Upper lobe of left lung (tissue), 6 donors: Measurements from ENCODE around the gene RTL10. TPM values are rescaled to one million over a fixed set of nuclear protein-coding genes. Genes with fewer than 3 reads are reported as not detected.

Source experiments
- ATAC-seq, 2 donors: fragments of 200-7000 bp; cut with Tn5 transposase; one replicate each; pipeline ENCODE4 v1.9.1; 2022; ENCODE audit warnings: mild to moderate bottlenecking in 2 of 2, moderate library complexity in 2 of 2; ENCODE audit not compliant: low FRiP score in 2 of 2
- DNase-seq, 2 donors: peaks; one replicate each; pipeline ENCODE4 v3.0.0-alpha.2; 2019 to 2020
- H3K27ac ChIP-seq, 4 donors: fragments of 200-600 bp; sonication (generic); one replicate each; pipeline ENCODE4 v1.5.1; 2016 to 2019
- H3K27me3 ChIP-seq, 4 donors: fragments of 200-600 bp; sonication (generic); one replicate each; pipeline ENCODE4 v1.5.1; 2017 to 2019
- H3K36me3 ChIP-seq, 4 donors: fragments of 200-600 bp; sonication (generic); one replicate each; pipeline ENCODE4 v1.5.1; 2016 to 2019
- H3K4me1 ChIP-seq, 4 donors: fragments of 200-600 bp; sonication (generic); one replicate each; pipeline ENCODE4 v1.5.1; 2018 to 2019
- H3K4me3 ChIP-seq, 4 donors: fragments of 200-600 bp; sonication (generic); one replicate each; pipeline ENCODE4 v1.5.1; 2017 to 2019; ENCODE audit warnings: mild to moderate bottlenecking in 2 of 4, moderate library complexity in 1 of 4
- H3K9me3 ChIP-seq, 4 donors: fragments of 200-600 bp; sonication (generic); one replicate each; pipeline ENCODE4 v1.5.1; 2018 to 2019
- EP300 ChIP-seq, 4 donors: sonication (generic); formaldehyde crosslinking; IDR thresholded peaks; one replicate each; pipeline ENCODE4 v1.5.1; 2017; ENCODE audit warnings: antibody characterized with exemption in 4 of 4, control low read depth in 2 of 4
- POLR2A ChIP-seq, 4 donors: fragments of 450-650 bp; IDR thresholded peaks; one replicate each; pipeline ENCODE4 v1.5.1; 2016 to 2017; ENCODE audit warnings: antibody characterized with exemption in 4 of 4, mild to moderate bottlenecking in 2 of 4
- POLR2AphosphoS5 ChIP-seq, 2 donors: sonication (generic); formaldehyde crosslinking; IDR thresholded peaks; one replicate each; pipeline ENCODE4 v1.5.1; 2017; ENCODE audit warnings: antibody characterized with exemption in 2 of 2
- WGBS, 2 donors: methylation state at CpG; one replicate each; pipeline ENCODE4 v1.1.5; 2017 to 2018; 5-methylcytosine and 5-hydroxymethylcytosine counted together
- total RNA-seq, 6 donors: library from RNA; depleted of rRNA in 4 of 6; stranded (reverse); fragments of >200 nt in 4 of 6; gene quantifications; one replicate each; pipeline versions ENCODE4 v1.1.0 to v1.2.1, GENCODE V29; 2016 to 2021
- TF ChIP-seq, protein P1 (sequence below), 6 experiments: fragments of 450-650 bp in 4 of 6; fragments of 200-600 bp in 2 of 6; sonication (generic) in 2 of 6; IDR thresholded peaks; one replicate each; pipeline ENCODE4 v1.5.1; 2016 to 2019; ENCODE audit warnings: antibody characterized with exemption in 6 of 6
- donor health status: DM: no; HTN: no; CAD: no; lungs with moderate emphysema.
- donor health status: DM: no; HTN: yes; CAD: no; lungs with severe emphysema.

Gene RTL10
- total RNA-seq, 6 donors from 2014 or later = 16.4 to 27.4 (median 24.1) TPM

DNA sequence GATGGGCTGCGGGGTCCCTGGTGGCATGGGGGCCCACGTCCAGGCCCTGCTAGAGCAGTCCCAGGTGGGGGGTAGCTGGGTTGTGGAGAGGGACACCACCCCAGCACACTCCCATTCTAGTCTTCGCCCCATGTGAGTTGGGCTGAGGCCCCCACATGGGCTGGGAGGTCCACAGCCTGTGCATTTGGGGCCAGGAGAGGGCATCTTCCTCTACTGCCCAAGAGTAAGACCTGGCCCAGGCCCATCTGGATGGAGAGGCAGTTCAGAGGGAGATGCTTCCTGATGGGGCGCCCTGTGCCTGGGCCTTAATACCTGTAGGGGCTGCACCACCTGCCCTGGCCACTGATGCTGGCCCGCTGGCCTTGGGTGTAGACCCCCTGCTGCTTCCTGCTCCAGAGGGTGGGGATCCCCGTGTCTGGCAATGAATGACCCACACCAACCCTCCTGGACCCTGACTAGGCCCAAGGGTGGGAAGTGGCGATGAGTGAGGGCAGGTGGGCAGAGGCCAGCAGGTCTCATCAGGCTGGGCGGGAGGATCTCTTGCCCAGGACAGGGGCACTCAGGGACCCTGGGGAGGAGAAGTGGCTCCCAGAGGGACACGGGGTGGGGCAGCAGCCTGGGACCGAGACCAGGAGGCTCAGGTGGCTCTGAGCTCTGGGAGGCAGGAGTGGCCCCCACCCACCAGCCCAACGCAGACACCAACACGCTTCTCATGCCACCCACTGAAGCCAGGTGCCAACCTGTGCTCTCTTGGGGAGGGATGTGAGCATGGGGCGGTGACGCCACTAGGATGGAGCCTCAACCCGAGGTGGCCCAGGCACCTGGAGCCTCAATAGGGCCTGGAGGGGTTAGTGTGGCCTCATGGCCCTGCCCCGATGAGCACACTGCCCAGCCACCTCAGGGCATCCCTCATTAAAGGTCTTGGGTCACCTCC, 17.4 kb upstream of the RTL10 start:
- Histone ChIP-seq H3K36me3 (no peaks in the 10 kb centered on the region), H3K9me3 (no peaks in the 10 kb centered on the region), H3K27ac (no peak overlapping the region), H3K27me3 (no peaks in the 10 kb centered on the region), H3K4me3 (no peak overlapping the region), H3K4me1 (peaks cover 27 to 43% (median 29%) of the 10 kb centered on the region in 4 donors)
- 90 to 93% methylated on average over 3 to 14 of the region's 16 CpGs for WGBS, 2 donors
- ATAC-seq = no peak
- TF ChIP-seq POLR2AphosphoS5 (IDR thresholded peaks at IDR 0.05) (no peak), EP300 (IDR thresholded peaks at IDR 0.05) (no peak), POLR2A (IDR thresholded peaks at IDR 0.05) (no peak)
- TF ChIP-seq, protein P1, sequence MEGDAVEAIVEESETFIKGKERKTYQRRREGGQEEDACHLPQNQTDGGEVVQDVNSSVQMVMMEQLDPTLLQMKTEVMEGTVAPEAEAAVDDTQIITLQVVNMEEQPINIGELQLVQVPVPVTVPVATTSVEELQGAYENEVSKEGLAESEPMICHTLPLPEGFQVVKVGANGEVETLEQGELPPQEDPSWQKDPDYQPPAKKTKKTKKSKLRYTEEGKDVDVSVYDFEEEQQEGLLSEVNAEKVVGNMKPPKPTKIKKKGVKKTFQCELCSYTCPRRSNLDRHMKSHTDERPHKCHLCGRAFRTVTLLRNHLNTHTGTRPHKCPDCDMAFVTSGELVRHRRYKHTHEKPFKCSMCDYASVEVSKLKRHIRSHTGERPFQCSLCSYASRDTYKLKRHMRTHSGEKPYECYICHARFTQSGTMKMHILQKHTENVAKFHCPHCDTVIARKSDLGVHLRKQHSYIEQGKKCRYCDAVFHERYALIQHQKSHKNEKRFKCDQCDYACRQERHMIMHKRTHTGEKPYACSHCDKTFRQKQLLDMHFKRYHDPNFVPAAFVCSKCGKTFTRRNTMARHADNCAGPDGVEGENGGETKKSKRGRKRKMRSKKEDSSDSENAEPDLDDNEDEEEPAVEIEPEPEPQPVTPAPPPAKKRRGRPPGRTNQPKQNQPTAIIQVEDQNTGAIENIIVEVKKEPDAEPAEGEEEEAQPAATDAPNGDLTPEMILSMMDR (IDR thresholded peaks at IDR 0.05) = no peak
- no peak for DNase-seq

GRCh38 chr22:19871023-19871844, 16.6 kb upstream of the RTL10 start:
- Histone ChIP-seq H3K9me3 (no peaks in the 10 kb centered on the region), H3K36me3 (no peaks in the 10 kb centered on the region), H3K27me3 (no peaks in the 10 kb centered on the region), H3K4me3 (no peak overlapping the region), H3K4me1 (peaks cover 23 to 34% (median 27%) of the 10 kb centered on the region in 4 donors), H3K27ac (no peak overlapping the region)
- no peak for ATAC-seq
- DNase-seq = peak; percentile 15 to 69
- 83 to 84% methylated on average over 9 to 19 of the region's 19 CpGs for WGBS, 2 donors
- TF ChIP-seq POLR2A (IDR thresholded peaks at IDR 0.05) (no peak), EP300 (IDR thresholded peaks at IDR 0.05) (no peak), POLR2AphosphoS5 (IDR thresholded peaks at IDR 0.05) (no peak)
- TF ChIP-seq, protein P1 (IDR thresholded peaks at IDR 0.05) = no peak

- no peak overlapping the region for H3K27ac ChIP-seq
- H3K4me3 ChIP-seq = no peak overlapping the region
- no peak for ATAC-seq
- no peaks in the 10 kb centered on the region for H3K9me3 ChIP-seq
- DNase-seq = peak; percentile 17 to 63
- no peaks in the 10 kb centered on the region for H3K36me3 ChIP-seq
- TF ChIP-seq EP300 (IDR thresholded peaks at IDR 0.05) = no peak
- TF ChIP-seq, protein P1 (IDR thresholded peaks at IDR 0.05) = no peak
- TF ChIP-seq POLR2A (IDR thresholded peaks at IDR 0.05) = no peak
- no peak for TF ChIP-seq POLR2AphosphoS5 (IDR thresholded peaks at IDR 0.05)
- no peaks in the 10 kb centered on the region for H3K27me3 ChIP-seq
- WGBS, 2 donors = 82 to 93% methylated on average over 12 to 30 of the region's 30 CpGs
- peaks cover 14 to 26% (median 20%) of the 10 kb centered on the region in 4 donors for H3K4me1 ChIP-seq
Observed at GRCh38 chr22:19870153-19871022, 15.7 kb upstream of the RTL10 start.

DNA sequence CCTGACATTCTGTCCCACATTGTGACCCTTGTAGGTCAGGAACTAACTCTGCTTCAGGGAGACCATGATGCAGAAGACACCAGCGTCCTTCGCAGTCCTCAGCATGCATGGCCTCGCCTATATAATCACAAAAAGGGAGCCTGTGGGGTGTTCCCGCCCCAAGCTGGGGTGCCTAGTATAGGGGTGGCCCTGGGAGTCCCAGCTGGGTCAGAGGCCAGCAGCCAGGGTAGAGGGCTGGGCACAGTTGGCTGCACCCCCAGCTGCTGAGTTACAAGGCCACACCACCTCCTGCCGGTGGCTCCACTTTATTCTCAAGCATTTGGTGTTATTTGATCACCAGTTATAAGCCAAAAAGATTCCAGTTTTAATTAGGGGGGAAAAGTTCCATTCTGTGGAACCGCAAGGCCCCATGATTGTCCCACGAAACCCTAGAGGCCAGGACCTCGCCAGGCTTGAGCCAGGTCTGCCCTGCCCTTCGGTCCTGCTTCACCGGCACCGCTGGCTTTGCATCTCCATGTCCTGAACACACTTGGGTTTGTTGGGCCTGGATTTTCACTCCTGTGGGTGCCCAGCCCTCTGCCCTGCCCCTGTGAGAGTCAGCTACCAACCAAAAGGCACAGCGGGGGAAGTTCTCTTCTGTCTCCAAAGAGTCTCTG, 15.0 kb upstream of the RTL10 start:
- H3K9me3 ChIP-seq = no peaks in the 10 kb centered on the region
- ATAC-seq = no peak
- no peak for DNase-seq
- no peaks in the 10 kb centered on the region for H3K27me3 ChIP-seq
- peaks cover 7 to 18% (median 12%) of the 10 kb centered on the region in 4 donors for H3K4me1 ChIP-seq
- no peak overlapping the region for H3K4me3 ChIP-seq
- no peak for TF ChIP-seq POLR2A (IDR thresholded peaks at IDR 0.05)
- no peak for TF ChIP-seq POLR2AphosphoS5 (IDR thresholded peaks at IDR 0.05)
- no peak for TF ChIP-seq EP300 (IDR thresholded peaks at IDR 0.05)
- TF ChIP-seq, protein P1 (IDR thresholded peaks at IDR 0.05) = no peak
- no peaks in the 10 kb centered on the region for H3K36me3 ChIP-seq
- WGBS, 2 donors = 96% methylated on average over 9 to 12 of the region's 12 CpGs
- no peak overlapping the region for H3K27ac ChIP-seq
